ENCODE data around the gene OR2B2. TPM values are rescaled to one million over a fixed set of nuclear protein-coding genes. Genes with fewer than 3 reads are reported as not detected.
"Not testable (repeated sequence)": the region's sequence is repeated elsewhere in the genome, so short reads cannot be mapped to it uniquely, and the experiment has no call there.

The OR2B2 gene
- total RNA-seq, 1 donor from 2014 or later: not detected

DNA sequence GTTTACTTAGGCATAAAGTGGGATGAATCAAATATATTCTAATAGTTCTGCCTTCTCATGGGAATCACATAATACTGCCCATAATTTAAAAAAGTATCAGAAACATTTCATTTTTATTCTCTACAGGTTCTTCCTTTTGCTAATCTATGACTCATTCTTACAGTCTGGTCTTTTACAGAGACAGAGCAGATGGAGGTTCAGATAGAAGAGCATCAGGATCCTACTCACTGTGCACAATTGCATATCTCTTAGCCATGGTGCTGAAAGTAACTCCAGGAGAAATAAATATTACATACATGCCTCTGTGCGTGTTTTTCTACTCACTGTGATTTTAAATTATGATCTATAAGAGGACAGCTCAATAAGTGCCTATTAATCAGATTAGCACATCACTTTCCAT is 28.6 kb upstream of the OR2B2 start:
- no peaks in the 10 kb centered on the region for H3K27me3 ChIP-seq
- H3K9me3 ChIP-seq: no peaks in the 10 kb centered on the region
- intact Hi-C loops (cut with DNase I): no loop called here
- DNase-seq (ENCODE audit: low spot score in 2 of 2): no peak
- H3K4me1 ChIP-seq: no peaks in the 10 kb centered on the region
- TF ChIP-seq, protein P1, sequence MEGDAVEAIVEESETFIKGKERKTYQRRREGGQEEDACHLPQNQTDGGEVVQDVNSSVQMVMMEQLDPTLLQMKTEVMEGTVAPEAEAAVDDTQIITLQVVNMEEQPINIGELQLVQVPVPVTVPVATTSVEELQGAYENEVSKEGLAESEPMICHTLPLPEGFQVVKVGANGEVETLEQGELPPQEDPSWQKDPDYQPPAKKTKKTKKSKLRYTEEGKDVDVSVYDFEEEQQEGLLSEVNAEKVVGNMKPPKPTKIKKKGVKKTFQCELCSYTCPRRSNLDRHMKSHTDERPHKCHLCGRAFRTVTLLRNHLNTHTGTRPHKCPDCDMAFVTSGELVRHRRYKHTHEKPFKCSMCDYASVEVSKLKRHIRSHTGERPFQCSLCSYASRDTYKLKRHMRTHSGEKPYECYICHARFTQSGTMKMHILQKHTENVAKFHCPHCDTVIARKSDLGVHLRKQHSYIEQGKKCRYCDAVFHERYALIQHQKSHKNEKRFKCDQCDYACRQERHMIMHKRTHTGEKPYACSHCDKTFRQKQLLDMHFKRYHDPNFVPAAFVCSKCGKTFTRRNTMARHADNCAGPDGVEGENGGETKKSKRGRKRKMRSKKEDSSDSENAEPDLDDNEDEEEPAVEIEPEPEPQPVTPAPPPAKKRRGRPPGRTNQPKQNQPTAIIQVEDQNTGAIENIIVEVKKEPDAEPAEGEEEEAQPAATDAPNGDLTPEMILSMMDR (IDR thresholded peaks at IDR 0.05): no peak
- no peak overlapping the region for H3K27ac ChIP-seq
- no peaks in the 10 kb centered on the region for H3K36me3 ChIP-seq
- H3K4me3 ChIP-seq: no peak overlapping the region

DNA sequence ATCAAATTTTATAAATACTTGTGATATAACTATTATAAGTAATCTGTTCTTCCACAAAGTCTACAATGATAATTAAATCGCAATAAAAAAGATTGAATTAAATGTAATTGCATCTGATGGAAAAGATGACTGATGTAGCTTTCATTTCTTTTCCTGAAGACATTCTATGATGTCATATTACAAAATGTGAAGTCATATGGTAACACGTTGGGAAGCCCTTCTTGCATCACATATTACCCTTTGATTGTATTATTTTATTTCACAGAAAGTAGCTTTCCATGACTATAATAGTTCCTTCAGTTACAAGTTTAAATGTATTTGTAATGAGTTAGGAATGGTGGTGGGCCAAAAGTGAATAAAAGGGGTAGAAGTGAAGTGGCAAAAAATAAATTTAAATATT is 19.0 kb upstream of the OR2B2 start:
- H3K4me1 ChIP-seq: no peaks in the 10 kb centered on the region
- no peaks in the 10 kb centered on the region for H3K27me3 ChIP-seq
- DNase-seq (ENCODE audit: low spot score in 2 of 2): no peak
- TF ChIP-seq, protein P1 (IDR thresholded peaks at IDR 0.05): no peak
- intact Hi-C loops (cut with DNase I): no loop called here
- no peaks in the 10 kb centered on the region for H3K9me3 ChIP-seq
- H3K4me3 ChIP-seq: no peak overlapping the region
- no peak overlapping the region for H3K27ac ChIP-seq
- no peaks in the 10 kb centered on the region for H3K36me3 ChIP-seq

DNA sequence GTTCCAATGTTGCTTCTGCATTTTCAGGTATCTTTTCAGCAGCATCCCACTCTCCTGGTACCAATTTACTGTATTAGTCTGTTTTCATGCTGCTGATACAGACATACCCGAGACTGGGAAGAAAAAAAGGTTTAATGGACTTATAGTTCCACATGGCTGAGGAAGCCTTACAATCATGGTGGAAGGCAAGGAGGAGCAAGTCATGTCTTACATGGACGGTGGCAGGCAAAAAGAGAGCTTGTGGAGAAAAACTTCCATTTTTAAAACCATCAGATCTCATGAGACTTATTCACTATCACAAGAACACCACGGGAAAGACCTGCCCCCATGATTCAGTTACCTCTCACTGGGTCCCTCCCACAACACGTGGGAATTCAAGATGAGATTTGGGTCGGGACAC is 17.7 kb upstream of the OR2B2 start:
- not testable (repeated sequence) for H3K27ac ChIP-seq

DNA sequence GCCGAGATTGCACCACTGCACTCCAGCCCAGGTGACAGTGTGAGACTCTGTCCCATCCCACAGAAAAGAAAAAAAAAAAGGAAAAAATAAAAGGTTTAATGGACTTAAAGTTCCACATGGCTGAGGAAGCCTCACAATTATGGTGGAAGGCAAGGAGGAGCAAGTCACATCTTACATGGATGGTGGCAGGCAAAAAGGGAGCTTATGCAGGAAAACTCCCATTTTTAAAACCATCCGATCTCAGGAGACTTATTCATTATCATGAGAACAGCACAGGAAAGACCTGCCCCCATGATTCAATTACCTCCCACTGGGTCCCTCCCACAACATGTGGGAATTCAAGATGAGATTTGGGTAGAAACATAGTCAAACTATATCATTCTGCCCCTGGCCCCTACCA is 15.8 kb upstream of the OR2B2 start:
- H3K4me3 ChIP-seq; DNase-seq (ENCODE audit: low spot score in 2 of 2); H3K4me1 ChIP-seq; H3K36me3 ChIP-seq; intact Hi-C loops (cut with DNase I); H3K27ac ChIP-seq; H3K9me3 ChIP-seq; H3K27me3 ChIP-seq: not testable (repeated sequence)

More for the DNA sequence above, 17.7 kb upstream of the OR2B2 start:
- H3K4me1 ChIP-seq; intact Hi-C loops (cut with DNase I); DNase-seq (ENCODE audit: low spot score in 2 of 2); H3K9me3 ChIP-seq; H3K36me3 ChIP-seq; H3K4me3 ChIP-seq; H3K27me3 ChIP-seq: not testable (repeated sequence)

DNA sequence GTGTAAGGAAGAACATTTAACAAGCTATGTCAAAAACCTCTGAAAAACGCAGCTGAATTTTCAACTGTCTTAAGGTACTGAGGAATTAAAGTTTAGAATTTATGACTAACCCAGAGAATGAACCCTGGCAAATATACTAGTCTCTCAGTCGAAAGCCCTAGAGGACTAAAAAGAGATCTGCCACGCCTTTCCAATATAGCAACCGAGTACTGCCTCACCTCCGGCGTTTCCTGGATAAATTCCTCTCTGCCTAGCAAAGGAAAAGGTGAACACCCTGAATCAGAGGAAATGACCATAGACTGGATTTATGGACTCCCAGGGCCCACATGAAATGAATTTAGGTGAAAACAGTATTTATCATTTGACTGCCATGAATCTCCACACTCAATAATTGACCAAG is 12.0 kb upstream of the OR2B2 start:
- intact Hi-C loops (cut with DNase I): no loop called here
- H3K4me1 ChIP-seq: no peaks in the 10 kb centered on the region
- H3K27ac ChIP-seq: no peak overlapping the region
- no peaks in the 10 kb centered on the region for H3K36me3 ChIP-seq
- TF ChIP-seq, protein P1 (IDR thresholded peaks at IDR 0.05): no peak
- H3K4me3 ChIP-seq: no peak overlapping the region
- no peaks in the 10 kb centered on the region for H3K9me3 ChIP-seq
- no peaks in the 10 kb centered on the region for H3K27me3 ChIP-seq
- DNase-seq (ENCODE audit: low spot score in 2 of 2): no peak

DNA sequence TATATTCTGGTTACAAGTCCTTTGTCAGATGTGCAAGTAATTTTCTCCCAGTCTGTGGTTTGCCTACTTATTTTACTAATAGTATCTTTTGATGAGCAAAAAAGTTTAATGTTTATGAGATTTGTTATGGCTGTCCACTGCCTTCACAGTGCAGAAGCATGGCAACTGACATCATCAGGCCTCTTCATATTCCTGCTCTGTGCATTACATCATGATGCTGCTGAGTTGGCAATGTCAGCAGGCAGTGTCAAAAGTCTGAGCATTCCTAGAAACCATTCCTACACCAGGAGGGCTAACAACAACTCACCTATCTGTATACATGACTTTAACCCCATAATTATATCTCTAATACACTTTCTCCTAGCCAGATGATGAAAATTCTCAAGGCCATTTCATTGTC is 10.8 kb upstream of the OR2B2 start:
- H3K4me3 ChIP-seq: no peak overlapping the region
- intact Hi-C loops (cut with DNase I): no loop called here
- H3K27me3 ChIP-seq: no peaks in the 10 kb centered on the region
- H3K4me1 ChIP-seq: no peaks in the 10 kb centered on the region
- H3K27ac ChIP-seq: no peak overlapping the region
- TF ChIP-seq, protein P1 (IDR thresholded peaks at IDR 0.05): no peak
- H3K36me3 ChIP-seq: no peaks in the 10 kb centered on the region
- no peak for DNase-seq (ENCODE audit: low spot score in 2 of 2)
- no peaks in the 10 kb centered on the region for H3K9me3 ChIP-seq

DNA sequence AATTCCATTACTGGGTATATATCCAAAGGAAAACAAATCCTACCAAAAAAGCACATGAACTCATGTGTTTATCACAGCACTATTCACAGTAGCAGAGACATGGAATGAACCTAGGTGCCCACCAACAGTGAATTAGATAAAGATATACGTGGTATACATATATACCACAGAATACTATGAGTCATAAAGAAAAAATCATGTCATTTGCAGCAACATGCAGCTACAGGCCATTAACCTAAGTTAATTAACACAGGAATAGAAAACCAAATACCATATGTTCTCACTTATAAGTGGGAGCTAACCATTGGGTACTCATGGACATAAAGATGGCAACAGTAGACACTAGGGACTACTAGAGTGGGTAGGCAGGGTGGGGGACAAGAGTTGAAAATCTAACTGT is 4.2 kb downstream of the OR2B2 start:
- TF ChIP-seq, protein P1 (IDR thresholded peaks at IDR 0.05): no peak
- Histone ChIP-seq H3K4me3 (no peak overlapping the region), H3K9me3 (no peaks in the 10 kb centered on the region), H3K4me1 (peaks cover 0 to 3% of the 10 kb centered on the region in 2 donors), H3K36me3 (no peaks in the 10 kb centered on the region), H3K27me3 (no peaks in the 10 kb centered on the region), H3K27ac (no peak overlapping the region)
- intact Hi-C loops (cut with DNase I): loop anchor here (10.0 kb wide), 3 partner anchors 177 to 1107 kb away; partner anchors contain the start of genes ZNF165 and ZSCAN9
- DNase-seq (ENCODE audit: low spot score in 2 of 2): no peak

Measured in ascending aorta (tissue), 2 donors.